ENCODE measurements around the gene MRGPRG.
"Not testable (repeated sequence)": the region's sequence is repeated elsewhere in the genome, so short reads cannot be mapped to it uniquely, and the experiment has no call there.

The MRGPRG gene, protein sequence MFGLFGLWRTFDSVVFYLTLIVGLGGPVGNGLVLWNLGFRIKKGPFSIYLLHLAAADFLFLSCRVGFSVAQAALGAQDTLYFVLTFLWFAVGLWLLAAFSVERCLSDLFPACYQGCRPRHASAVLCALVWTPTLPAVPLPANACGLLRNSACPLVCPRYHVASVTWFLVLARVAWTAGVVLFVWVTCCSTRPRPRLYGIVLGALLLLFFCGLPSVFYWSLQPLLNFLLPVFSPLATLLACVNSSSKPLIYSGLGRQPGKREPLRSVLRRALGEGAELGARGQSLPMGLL

DNA sequence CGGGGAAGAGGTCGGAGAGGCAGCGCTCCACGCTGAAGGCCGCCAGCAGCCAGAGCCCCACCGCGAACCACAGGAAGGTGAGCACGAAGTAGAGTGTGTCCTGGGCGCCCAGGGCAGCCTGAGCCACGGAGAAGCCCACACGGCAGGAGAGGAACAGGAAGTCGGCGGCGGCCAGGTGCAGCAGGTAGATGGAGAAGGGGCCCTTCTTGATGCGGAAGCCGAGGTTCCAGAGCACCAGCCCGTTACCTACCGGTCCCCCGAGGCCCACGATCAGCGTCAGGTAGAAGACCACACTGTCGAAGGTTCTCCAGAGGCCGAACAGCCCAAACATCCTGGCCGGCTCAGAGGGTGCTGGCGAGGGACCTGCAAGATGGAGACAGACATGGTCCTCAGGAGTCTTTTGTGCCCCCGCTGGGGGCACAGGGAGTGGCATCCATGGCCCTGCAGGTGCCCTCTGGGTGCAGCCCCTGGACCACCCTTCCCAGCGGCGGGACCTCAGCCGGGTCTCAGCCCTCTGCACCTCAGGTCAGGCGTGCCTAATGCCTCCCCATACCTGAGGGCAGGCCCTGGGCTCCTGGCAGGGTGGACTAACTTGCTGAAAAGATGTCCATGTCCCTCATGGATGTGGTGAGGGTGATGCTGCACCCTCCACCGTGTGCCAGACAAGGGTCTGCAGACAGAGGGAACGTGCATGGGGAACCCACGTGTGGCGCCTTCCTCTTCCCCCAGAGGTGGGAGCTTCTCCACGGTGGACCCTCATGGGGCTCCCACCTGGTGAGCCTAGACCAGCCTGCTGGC lies at the start of gene MRGPRG:
TSS of gene MRGPRG (minus strand) at position 331 of the 798 bp plus-strand sequence. CDS start at position 331, 0 bp downstream.
- no peak for DNase-seq

- DNase-seq, result not testable (repeated sequence)
These were observed 43.9 kb upstream of the MRGPRG start for GRCh38 chr11:3262548-3262947.

- DNase-seq, result not testable (repeated sequence)
These were observed 43.2 kb upstream of the MRGPRG start for GRCh38 chr11:3261831-3262230.

DNA sequence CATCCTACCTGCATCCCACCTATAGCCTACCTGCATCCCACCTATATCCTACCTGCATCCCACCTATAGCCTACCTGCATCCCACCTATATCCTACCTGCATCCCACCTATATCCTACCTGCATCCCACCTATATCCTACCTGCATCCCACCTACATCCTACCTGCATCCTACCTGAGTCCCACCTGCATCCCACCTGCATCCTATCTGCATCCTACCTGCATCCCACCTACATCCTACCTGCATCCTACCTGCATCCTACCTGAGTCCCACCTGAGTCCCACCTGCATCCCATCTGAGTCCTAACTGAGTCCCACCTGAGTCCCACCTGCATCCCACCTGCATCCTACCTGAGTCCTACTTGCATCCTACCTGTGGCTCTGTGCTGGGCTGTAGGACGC lies 38.9 kb upstream of the MRGPRG start:
- DNase-seq, result not testable (repeated sequence)

- DNase-seq, result not testable (repeated sequence)
These were observed 36.6 kb upstream of the MRGPRG start for GRCh38 chr11:3255241-3255640.

- not testable (repeated sequence) for DNase-seq
These were observed 36.2 kb upstream of the MRGPRG start for GRCh38 chr11:3254773-3255172.

DNA sequence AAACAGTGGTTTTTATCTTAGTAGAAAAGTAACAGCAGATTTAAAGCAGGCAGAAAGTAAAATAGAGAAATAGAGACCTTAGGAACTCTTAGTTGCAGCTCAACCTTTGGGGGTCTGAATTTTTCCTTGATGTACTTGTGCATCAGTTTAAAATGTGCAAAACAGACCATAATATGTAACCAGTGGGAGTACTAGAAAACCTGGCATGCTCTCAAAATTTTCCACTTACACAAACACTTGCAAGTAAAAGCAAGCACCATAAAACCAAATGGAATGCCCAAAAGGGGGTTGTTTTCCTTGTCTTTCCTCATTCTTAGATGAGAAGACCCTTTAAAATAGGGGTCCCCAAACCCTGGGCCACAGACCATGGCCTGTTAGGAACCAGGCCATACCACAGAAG lies 26.5 kb upstream of the MRGPRG start:
- no peak for DNase-seq

GRCh38 chr11:3243880-3244279 lies 25.3 kb upstream of the MRGPRG start:
- no peak for DNase-seq

- DNase-seq, result no peak
These were observed 18.5 kb upstream of the MRGPRG start for GRCh38 chr11:3237119-3237518.

DNA sequence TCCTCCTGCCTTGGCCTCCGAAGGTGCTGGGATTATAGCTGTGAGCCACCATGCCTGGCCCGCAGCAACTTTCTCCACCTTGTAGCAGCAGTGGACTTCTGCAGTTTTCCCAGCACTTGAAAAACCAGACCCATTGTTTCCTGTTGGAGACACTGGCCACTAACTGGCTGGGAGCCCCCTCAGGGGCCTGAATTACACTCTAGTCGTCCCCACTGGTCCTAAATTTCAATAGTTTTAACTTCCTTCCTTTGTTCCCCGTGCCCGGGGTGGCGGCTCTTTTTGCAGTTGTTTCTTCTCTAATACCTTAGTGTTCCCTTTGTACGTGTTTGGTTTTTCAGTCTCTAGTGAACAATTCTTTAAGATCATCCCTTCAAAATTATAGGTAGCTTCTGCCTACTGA lies 16.2 kb upstream of the MRGPRG start:
- DNase-seq, result no peak

DNA sequence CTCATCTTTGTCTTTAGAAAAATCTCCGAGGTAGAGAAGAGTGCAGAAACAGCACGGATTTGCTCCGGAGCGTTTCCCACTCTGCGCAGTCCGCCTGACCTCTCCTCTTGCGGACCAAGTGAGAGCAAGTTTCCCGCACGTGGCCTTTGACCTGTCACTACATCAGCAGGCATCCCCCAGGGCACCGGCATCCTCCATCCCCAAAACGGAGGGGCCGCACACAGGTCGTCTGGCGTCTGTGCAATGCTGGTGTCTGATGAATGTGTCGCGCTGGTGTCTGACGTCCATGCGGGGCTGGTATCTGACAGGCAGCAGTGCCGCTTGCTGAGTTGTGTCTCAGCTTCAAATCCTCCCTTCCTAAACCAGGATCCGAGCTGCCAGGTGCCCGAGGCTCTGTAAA lies 14.3 kb upstream of the MRGPRG start:
- no peak for DNase-seq

DNA sequence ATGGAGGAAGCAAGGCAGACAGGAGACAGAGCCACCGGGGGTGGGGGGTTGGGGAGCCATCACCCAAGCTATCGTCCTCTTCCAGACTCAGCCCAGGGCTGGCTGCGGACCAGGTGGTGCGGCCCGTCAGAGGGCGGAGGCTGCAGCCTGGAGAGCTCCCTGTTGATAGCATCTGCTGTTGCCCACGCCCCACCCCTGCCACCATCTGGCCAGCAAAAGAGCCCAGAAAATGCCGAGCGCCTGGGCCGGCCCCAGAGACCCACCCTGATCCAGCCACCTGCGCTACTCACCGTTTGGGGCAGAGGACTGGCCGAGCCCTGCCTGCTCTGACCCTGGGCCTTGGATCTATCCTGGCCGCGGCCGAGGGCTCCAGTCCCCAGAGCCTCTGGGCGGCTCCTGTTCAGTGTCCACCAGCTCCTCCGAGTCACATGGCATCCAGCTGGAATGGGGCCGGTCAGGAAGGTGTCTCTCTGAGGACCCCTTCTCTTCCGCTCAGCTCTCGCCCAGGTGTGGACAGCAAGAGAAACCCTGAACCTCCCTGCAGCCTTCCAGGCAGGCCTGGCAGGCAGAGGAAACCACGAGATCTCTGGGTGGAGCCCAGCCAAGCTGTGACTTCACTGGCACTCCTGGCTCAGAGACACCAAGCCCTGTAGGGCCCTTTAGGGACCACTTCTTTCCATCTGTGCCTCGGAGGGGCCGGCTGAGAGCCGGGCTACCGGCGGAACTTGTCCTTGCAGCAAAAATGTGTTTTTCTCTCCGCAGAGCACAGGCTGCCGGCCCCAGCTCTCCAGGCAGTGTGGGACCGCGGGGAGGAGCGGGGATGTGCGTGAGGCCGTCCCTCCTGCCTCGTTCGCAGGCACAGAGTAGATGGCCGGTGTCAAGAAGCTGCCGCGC lies 13.5 kb upstream of the MRGPRG start, which contains the start of gene MRGPRE:
TSS of gene MRGPRE (minus strand) at position 567 of the 894 bp plus-strand sequence. CDS start 3,618 bp downstream, outside the sequence.
- DNase-seq, result peak; percentile 66

DNA sequence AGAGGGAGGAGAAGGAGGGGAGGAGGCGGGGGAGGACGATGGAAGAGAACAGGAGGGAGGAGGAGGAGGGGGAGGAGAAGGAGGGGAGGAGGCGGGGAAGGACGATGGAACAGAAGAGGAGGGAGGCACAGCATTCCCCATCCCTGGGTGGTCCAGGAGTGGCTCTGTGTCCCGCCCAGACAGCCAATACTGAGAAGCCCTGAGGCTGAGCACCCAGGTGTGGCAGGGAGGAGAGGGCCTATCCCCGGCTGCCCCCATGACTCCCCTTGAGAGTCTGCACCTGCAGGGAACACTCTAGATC lies 12.9 kb upstream of the MRGPRG start:
- DNase-seq, result no peak

DNA sequence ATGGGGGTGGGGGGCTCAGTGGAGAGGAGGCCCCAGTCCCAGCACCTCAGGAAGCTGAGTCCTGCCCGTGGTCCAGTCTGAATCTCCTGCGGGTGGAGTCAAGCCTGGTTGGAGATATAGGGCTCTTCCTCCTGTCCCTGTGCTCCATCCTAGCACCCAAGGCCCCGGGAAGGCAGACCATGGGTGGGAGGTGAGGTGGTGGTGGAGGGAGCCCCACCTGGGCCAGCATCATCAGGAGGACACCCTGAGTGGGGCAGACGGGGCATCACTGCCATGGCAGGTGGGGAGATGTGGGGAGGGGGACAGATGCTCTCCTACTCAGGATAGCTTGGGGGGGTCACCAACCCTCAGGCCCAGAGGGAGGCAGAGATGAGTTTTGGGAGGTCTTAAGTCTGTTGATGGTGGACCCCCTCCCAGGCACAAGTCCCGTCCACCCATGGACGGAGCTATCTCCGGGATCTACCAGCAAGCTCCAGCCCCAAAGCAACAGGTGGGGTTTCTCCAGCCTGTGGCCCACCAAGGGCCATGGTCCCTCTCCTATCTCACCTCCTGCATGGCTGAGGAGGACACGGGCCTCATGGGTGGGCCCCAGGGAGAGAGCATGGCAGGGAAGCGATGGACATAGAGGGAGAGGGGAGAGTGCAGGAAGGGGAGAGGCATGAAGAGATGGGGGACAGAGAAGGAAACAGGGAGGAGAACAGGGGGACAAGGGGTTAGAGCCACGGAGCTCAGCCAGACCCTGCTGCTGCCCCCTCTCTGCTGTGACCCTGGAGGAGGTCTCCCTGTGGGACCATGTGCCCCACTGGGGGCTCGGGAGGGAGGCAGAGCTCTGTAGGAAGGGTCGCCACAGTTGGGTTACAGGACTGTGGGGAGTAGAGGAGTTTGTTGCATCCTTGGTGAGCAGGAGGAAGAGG lies 12.3 kb upstream of the MRGPRG start:
- no peak for DNase-seq

GRCh38 chr11:3229673-3230630 lies 11.3 kb upstream of the MRGPRG start:
- DNase-seq, result no peak

DNA sequence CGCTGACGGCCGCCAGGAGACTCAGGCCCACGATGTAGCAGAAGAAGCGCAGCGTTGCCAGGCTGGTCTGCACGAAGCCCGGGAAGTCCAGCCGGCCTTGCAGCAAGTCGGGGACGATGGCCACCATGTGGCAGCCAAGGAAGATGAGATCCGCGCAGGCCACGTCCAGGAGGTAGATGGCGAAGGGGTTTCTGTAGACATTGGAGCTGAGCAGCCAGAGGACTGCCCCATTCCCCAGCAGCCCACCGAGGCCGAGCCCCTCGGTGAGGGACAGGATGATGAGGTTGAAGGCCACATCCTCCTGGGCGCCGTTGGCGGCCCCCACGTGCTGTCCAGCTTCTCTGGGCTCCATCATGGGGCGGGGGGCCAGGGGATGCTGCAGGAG lies 9.8 kb upstream of the MRGPRG start:
- DNase-seq, result no peak

DNA sequence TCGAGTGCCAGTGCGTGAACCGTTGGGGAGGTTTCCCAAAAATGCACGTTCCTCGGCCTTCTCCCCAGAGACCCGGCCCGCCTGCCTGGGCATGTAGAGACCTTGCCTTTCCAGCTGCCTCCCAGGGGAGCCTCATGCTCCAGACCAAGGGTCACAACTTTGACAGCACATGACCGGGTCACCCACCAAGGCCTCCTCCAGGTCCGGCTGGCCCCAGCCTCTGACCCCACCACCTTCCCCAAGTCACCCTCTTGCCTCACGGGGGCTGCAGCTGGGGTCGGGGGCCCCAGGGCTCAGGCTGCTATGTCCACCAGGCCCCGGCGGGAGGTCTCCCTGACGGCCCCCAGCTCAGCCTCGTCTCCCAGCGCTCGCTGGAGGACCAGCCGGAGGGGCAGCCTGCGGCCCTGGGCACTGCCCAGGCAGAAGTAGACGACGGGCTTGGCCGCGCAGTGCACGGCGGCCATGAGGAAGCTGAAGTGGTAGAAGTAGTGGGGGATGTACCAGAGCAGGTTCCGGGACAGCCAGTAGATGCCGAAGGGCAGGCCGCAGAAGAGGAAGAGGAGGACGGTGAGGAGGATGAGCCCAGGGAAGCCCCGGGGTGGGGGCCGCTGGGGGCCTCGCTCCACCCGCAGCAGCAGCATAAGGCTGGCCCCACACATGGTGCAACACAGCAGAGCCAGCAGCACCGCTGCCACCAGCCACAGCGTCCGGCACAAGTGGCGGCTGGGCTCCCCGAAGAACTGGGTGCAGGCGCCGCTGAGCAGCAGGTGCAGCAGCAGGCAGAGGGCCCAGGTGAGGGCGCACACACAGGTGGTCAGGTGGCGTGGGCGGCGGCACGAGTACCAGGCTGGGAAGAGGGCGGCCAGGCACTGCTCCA lies 9.2 kb upstream of the MRGPRG start:
- no peak for DNase-seq

- DNase-seq, result no peak
These were observed 8.4 kb upstream of the MRGPRG start for GRCh38 chr11:3226846-3227567.
